ENCODE measurements around the gene ELOVL6.

DNA sequence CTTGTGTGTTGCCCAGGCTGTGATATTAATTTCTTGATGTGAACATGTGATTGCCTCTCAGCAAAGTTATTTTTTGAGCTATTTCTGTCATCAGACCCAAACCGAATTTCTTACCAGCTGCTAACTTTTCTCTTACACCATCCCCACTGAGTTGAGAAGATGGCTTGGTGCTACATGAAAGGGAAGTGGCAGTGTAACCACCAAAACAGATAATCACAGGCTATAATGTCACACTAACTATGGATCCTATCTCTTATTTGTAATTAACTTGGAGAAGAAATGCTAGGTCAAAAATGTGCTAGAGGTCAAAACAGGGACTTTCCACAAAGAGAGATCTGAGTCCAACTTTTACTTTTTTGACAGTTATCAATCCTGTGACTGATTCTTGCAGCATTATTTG lies 43.8 kb downstream of the ELOVL6 start:
- TF ChIP-seq, protein P1, sequence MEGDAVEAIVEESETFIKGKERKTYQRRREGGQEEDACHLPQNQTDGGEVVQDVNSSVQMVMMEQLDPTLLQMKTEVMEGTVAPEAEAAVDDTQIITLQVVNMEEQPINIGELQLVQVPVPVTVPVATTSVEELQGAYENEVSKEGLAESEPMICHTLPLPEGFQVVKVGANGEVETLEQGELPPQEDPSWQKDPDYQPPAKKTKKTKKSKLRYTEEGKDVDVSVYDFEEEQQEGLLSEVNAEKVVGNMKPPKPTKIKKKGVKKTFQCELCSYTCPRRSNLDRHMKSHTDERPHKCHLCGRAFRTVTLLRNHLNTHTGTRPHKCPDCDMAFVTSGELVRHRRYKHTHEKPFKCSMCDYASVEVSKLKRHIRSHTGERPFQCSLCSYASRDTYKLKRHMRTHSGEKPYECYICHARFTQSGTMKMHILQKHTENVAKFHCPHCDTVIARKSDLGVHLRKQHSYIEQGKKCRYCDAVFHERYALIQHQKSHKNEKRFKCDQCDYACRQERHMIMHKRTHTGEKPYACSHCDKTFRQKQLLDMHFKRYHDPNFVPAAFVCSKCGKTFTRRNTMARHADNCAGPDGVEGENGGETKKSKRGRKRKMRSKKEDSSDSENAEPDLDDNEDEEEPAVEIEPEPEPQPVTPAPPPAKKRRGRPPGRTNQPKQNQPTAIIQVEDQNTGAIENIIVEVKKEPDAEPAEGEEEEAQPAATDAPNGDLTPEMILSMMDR (conservative IDR thresholded peaks at IDR 0.05 in 1 of 2, IDR thresholded peaks at IDR 0.05 in 1 of 2; ENCODE audit: low read depth in 1 of 2, low read length in 2 of 2), result no peak
- no peak for TF ChIP-seq EZH2 (IDR thresholded peaks at IDR 0.05; ENCODE audit: low read length, missing control alignments)
